ENCODE measurements around the gene CACHD1. TPM values are rescaled to one million over a fixed set of nuclear protein-coding genes. Genes with fewer than 3 reads are reported as not detected.

CACHD1 gene
- total RNA-seq, 2 donors from 2014 or later: 8.6 to 12.9 TPM

GRCh38 chr1:64703600-64703999, 233.7 kb downstream of the CACHD1 start:
- 73 to 81% methylated on average over 2 of the region's 2 CpGs for WGBS, 2 donors

GRCh38 chr1:64705591-64705990, 235.7 kb downstream of the CACHD1 start:
- H3K36me3 ChIP-seq (replicated peaks in 1 of 2; ENCODE audit: insufficient read depth in 1 of 2, low read depth in 2 of 2): no peaks in the 10 kb centered on the region
- no peak for DNase-seq
- 21 to 30% methylated on average over 1 of the region's 1 CpG for WGBS, 2 donors
- H3K27ac ChIP-seq: no peak overlapping the region
- intact Hi-C loops (cut with DNase I): no loop called here
- no peaks in the 10 kb centered on the region for H3K9me3 ChIP-seq
- H3K27me3 ChIP-seq: no peaks in the 10 kb centered on the region
- H3K4me1 ChIP-seq: no peaks in the 10 kb centered on the region
- TF ChIP-seq POLR2A (IDR thresholded peaks at IDR 0.05): no peak
- ATAC-seq: no peak
- H3K4me3 ChIP-seq: no peak overlapping the region

More at GRCh38 chr1:64703600-64703999, 233.7 kb downstream of the CACHD1 start:
- Histone ChIP-seq H3K4me1 (no peaks in the 10 kb centered on the region), H3K27me3 (no peaks in the 10 kb centered on the region), H3K4me3 (no peak overlapping the region), H3K9me3 (no peaks in the 10 kb centered on the region), H3K36me3 (replicated peaks in 1 of 2; ENCODE audit: insufficient read depth in 1 of 2, low read depth in 2 of 2) (no peaks in the 10 kb centered on the region), H3K27ac (no peak overlapping the region)
- intact Hi-C loops (cut with DNase I): no loop called here
- TF ChIP-seq, protein P1, sequence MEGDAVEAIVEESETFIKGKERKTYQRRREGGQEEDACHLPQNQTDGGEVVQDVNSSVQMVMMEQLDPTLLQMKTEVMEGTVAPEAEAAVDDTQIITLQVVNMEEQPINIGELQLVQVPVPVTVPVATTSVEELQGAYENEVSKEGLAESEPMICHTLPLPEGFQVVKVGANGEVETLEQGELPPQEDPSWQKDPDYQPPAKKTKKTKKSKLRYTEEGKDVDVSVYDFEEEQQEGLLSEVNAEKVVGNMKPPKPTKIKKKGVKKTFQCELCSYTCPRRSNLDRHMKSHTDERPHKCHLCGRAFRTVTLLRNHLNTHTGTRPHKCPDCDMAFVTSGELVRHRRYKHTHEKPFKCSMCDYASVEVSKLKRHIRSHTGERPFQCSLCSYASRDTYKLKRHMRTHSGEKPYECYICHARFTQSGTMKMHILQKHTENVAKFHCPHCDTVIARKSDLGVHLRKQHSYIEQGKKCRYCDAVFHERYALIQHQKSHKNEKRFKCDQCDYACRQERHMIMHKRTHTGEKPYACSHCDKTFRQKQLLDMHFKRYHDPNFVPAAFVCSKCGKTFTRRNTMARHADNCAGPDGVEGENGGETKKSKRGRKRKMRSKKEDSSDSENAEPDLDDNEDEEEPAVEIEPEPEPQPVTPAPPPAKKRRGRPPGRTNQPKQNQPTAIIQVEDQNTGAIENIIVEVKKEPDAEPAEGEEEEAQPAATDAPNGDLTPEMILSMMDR (IDR thresholded peaks at IDR 0.05): no peak
- no peak for TF ChIP-seq POLR2A (IDR thresholded peaks at IDR 0.05)
- DNase-seq (no peak), ATAC-seq (no peak)

DNA sequence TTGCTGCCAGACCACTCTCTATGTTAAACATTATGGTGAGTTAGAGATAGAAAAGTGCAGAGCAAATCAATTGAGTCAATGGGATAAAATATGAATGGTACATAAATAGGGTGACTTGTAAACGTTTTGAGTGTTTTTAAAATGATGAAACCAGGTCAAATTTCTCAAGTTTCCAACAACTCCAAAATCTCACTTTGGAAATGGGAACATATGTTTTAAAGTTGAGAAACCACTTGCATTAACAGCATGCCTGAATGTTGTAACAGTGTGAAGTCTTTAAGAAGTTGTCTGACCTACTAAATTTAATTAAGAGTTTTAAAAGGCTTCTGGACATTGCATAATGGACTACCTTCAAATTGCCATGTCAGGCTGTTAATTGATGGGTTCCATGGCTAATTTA, 241.3 kb downstream of the CACHD1 start:
- no peak overlapping the region for H3K4me3 ChIP-seq
- H3K27me3 ChIP-seq: no peaks in the 10 kb centered on the region
- WGBS, 2 donors: 14 to 27% methylated on average over 1 of the region's 1 CpG
- no peaks in the 10 kb centered on the region for H3K36me3 ChIP-seq (replicated peaks in 1 of 2; ENCODE audit: insufficient read depth in 1 of 2, low read depth in 2 of 2)
- DNase-seq (no peak), ATAC-seq (no peak)
- H3K9me3 ChIP-seq: no peaks in the 10 kb centered on the region
- H3K27ac ChIP-seq: no peak overlapping the region
- intact Hi-C loops (cut with DNase I): no loop called here
- TF ChIP-seq, protein P1 (IDR thresholded peaks at IDR 0.05): no peak
- TF ChIP-seq POLR2A (IDR thresholded peaks at IDR 0.05): no peak
- H3K4me1 ChIP-seq: no peaks in the 10 kb centered on the region

GRCh38 chr1:64712049-64712448, 242.1 kb downstream of the CACHD1 start:
- H3K27ac ChIP-seq: no peak overlapping the region
- H3K9me3 ChIP-seq: no peaks in the 10 kb centered on the region
- H3K36me3 ChIP-seq (replicated peaks in 1 of 2; ENCODE audit: insufficient read depth in 1 of 2, low read depth in 2 of 2): no peaks in the 10 kb centered on the region
- H3K4me3 ChIP-seq: no peak overlapping the region
- H3K4me1 ChIP-seq: no peaks in the 10 kb centered on the region
- DNase-seq (no peak), ATAC-seq (no peak)
- H3K27me3 ChIP-seq: no peaks in the 10 kb centered on the region
- intact Hi-C loops (cut with DNase I): no loop called here
- TF ChIP-seq, protein P1 (IDR thresholded peaks at IDR 0.05): no peak
- TF ChIP-seq POLR2A (IDR thresholded peaks at IDR 0.05): no peak
- 76 to 82% methylated on average over 2 of the region's 2 CpGs for WGBS, 2 donors

DNA sequence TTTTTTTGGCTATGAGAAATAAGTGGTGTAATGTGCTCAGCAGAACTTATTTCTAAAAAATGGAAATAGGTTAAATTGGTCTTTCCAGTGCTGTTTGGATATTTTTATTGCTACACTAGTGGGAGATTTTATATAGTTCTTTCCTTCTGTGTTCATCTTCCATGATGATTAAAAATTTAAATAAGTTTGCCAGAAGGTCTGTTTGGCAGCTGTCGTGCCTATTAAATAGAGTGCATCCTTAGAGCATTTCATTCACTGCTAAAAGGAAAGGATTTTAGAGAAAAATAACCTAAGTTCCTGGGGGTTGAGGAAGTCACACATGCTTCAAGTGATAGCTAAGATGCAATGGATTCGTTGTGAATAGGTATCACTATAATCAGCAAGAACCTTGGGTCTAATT, 245.3 kb downstream of the CACHD1 start:
- intact Hi-C loops (cut with DNase I): no loop called here
- WGBS, 2 donors: 69 to 74% methylated on average over 2 of the region's 2 CpGs
- Histone ChIP-seq H3K4me1 (no peaks in the 10 kb centered on the region), H3K27me3 (no peaks in the 10 kb centered on the region), H3K4me3 (no peak overlapping the region), H3K27ac (no peak overlapping the region), H3K36me3 (replicated peaks in 1 of 2; ENCODE audit: insufficient read depth in 1 of 2, low read depth in 2 of 2) (no peaks in the 10 kb centered on the region), H3K9me3 (no peaks in the 10 kb centered on the region)
- ATAC-seq: no peak
- no peak for DNase-seq
- TF ChIP-seq, protein P1 (IDR thresholded peaks at IDR 0.05): no peak
- TF ChIP-seq POLR2A (IDR thresholded peaks at IDR 0.05): no peak

All from body of pancreas (tissue), 4 donors.